Hepatocyte (in vitro differentiated cells): ENCODE data around the gene PPP2R3C. TPM values are rescaled to one million over a fixed set of nuclear protein-coding genes. Genes with fewer than 3 reads are reported as not detected.
"Not testable (repeated sequence)": the region's sequence is repeated elsewhere in the genome, so short reads cannot be mapped to it uniquely, and the experiment has no call there.

Experiments used
- DNase-seq: peaks from one replicate; pipeline ENCODE4 v3.0.0-alpha.2; 2016; ENCODE audit warnings: low spot score
- H2AFZ ChIP-seq: fragments of 200-600 bp; sonication (generic); 2 replicates; pipeline ENCODE4 v1.6.0; 2016; ENCODE audit warnings: antibody characterized with exemption, mild to moderate bottlenecking
- H3K27ac ChIP-seq: fragments of 200-600 bp; sonication (generic); 2 replicates; pipeline ENCODE4 v1.5.1; 2016; ENCODE audit warnings: mild to moderate bottlenecking
- H3K27me3 ChIP-seq: fragments of 200-600 bp; sonication (generic); 2 replicates; pipeline ENCODE4 v1.6.1; 2016
- H3K36me3 ChIP-seq: fragments of 200-600 bp; sonication (generic); replicated peaks from 2 replicates; pipeline ENCODE4 v1.5.1; 2016; ENCODE audit warnings: low read depth; ENCODE audit not compliant: insufficient read depth
- H3K4me1 ChIP-seq: fragments of 200-600 bp; sonication (generic); 2 replicates; pipeline ENCODE4 v1.5.1; 2016; ENCODE audit warnings: mild to moderate bottlenecking, moderate library complexity; ENCODE audit not compliant: insufficient read depth
- H3K4me2 ChIP-seq: fragments of 200-600 bp; sonication (generic); 2 replicates; pipeline ENCODE4 v1.6.0; 2016
- H3K4me3 ChIP-seq: fragments of 200-600 bp; sonication (generic); 2 replicates; pipeline ENCODE4 v1.5.1; 2016; ENCODE audit warnings: mild to moderate bottlenecking
- H3K79me2 ChIP-seq: fragments of 200-600 bp; sonication (generic); 2 replicates; pipeline ENCODE4 v1.6.0; 2017; ENCODE audit warnings: mild to moderate bottlenecking
- H3K9me2 ChIP-seq: fragments of 200-600 bp; sonication (generic); replicated peaks from 2 replicates; pipeline ENCODE4 v1.6.0; 2017; ENCODE audit warnings: mild to moderate bottlenecking; ENCODE audit not compliant: insufficient read depth
- H3K9me3 ChIP-seq: fragments of 200-600 bp; sonication (generic); 2 replicates; pipeline ENCODE4 v1.5.1; 2016; ENCODE audit warnings: low read depth, mild to moderate bottlenecking
- H4K20me1 ChIP-seq: fragments of 200-600 bp; sonication (generic); 2 replicates; pipeline ENCODE4 v1.6.0; 2016; ENCODE audit warnings: mild to moderate bottlenecking; ENCODE audit not compliant: insufficient read depth, poor library complexity, severe bottlenecking
- CTCF ChIP-seq: fragments of 200-600 bp; sonication (generic); IDR thresholded peaks from 2 replicates; pipeline ENCODE4 v1.5.1; 2016; ENCODE audit warnings: antibody characterized with exemption, mild to moderate bottlenecking; ENCODE audit not compliant: poor library complexity
- EZH2 ChIP-seq: fragments of 200-600 bp; sonication (generic); IDR thresholded peaks from 2 replicates; pipeline ENCODE4 v1.6.1; 2016; ENCODE audit warnings: antibody characterized with exemption, mild to moderate bottlenecking, borderline replicate concordance
- EZH2phosphoT487 ChIP-seq: fragments of 200-600 bp; sonication (generic); IDR thresholded peaks from one replicate; pipeline ENCODE4 v1.6.1; 2018; ENCODE audit warnings: antibody characterized with exemption, mild to moderate bottlenecking, low read depth, moderate library complexity; ENCODE audit not compliant: unreplicated experiment, severe bottlenecking
- WGBS: methylation state at CpG from one replicate; pipeline ENCODE4 v1.1.6; 2016; ENCODE audit warnings: low lambda C conversion rate; ENCODE audit errors: missing lambda C conversion rate; 5-methylcytosine and 5-hydroxymethylcytosine counted together
- polyA plus RNA-seq: library from polyadenylated mRNA; unstranded; fragments of >200 nt; fragmentation: Nextera tagmentation; extraction: Ambion mirVana; gene quantifications from 2 replicates; pipeline ENCODE4 v1.2.1, GENCODE V29; 2016
- total RNA-seq: library from RNA; depleted of rRNA; stranded (reverse); fragments of >200 nt; gene quantifications from 2 replicates; pipeline ENCODE4 v1.2.3, GENCODE V29; 2014

PPP2R3C gene
- total and polyA plus RNA-seq, 2 experiments from 2014 or later, result 36.1 to 38.5 TPM

- Histone ChIP-seq H4K20me1 (no peaks in the 10 kb centered on the region), H3K36me3 (no peaks in the 10 kb centered on the region), H2AFZ (peak overlapping the region; percentile 42), H3K4me1 (peaks cover 21% of the 10 kb centered on the region), H3K9me2 (no peaks in the 10 kb centered on the region), H3K4me2 (peak overlapping the region; percentile 69), H3K27me3 (no peaks in the 10 kb centered on the region), H3K9me3 (no peaks in the 10 kb centered on the region), H3K4me3 (peak overlapping the region; percentile 35), H3K79me2 (peaks cover 40% of the 10 kb centered on the region), H3K27ac (peak overlapping the region; percentile 97)
- TF ChIP-seq EZH2 (no peak), CTCF (no peak), EZH2phosphoT487 (no peak)
- DNase-seq, result no peak
- 0% methylated on average over 6 of the region's 6 CpGs for WGBS
Observed at GRCh38 chr14:35045798-35046047, 76.1 kb downstream of the PPP2R3C start.

GRCh38 chr14:35044939-35045797, 76.6 kb downstream of the PPP2R3C start:
- Histone ChIP-seq H2AFZ (peak overlapping the region; percentile 42), H3K27me3 (no peaks in the 10 kb centered on the region), H3K4me2 (peak overlapping the region; percentile 69), H3K27ac (peak overlapping the region; percentile 97), H3K79me2 (peaks cover 37% of the 10 kb centered on the region), H3K9me3 (no peaks in the 10 kb centered on the region), H3K4me3 (peak overlapping the region; percentile 35), H3K9me2 (no peaks in the 10 kb centered on the region), H4K20me1 (no peaks in the 10 kb centered on the region), H3K4me1 (peaks cover 16% of the 10 kb centered on the region), H3K36me3 (no peaks in the 10 kb centered on the region)
- peak; percentile 49 for DNase-seq
- WGBS, result 35% methylated on average over 8 of the region's 8 CpGs
- TF ChIP-seq EZH2phosphoT487 (no peak), CTCF (no peak), EZH2 (no peak)

- Histone ChIP-seq H3K4me1 (peaks cover 15% of the 10 kb centered on the region), H3K36me3 (no peaks in the 10 kb centered on the region), H3K27ac (no peak overlapping the region), H2AFZ (no peak overlapping the region), H4K20me1 (no peaks in the 10 kb centered on the region), H3K27me3 (no peaks in the 10 kb centered on the region), H3K4me2 (no peak overlapping the region), H3K9me3 (no peaks in the 10 kb centered on the region), H3K79me2 (peaks cover 16% of the 10 kb centered on the region), H3K4me3 (no peak overlapping the region), H3K9me2 (no peaks in the 10 kb centered on the region)
- TF ChIP-seq EZH2phosphoT487 (no peak), CTCF (no peak), EZH2 (no peak)
- DNase-seq, result no peak
- WGBS, result 95% methylated on average over 2 of the region's 2 CpGs
Observed at GRCh38 chr14:35043046-35043445, 78.7 kb downstream of the PPP2R3C start.

- no peak overlapping the region for H3K4me2 ChIP-seq
- DNase-seq, result no peak
- no peaks in the 10 kb centered on the region for H3K9me3 ChIP-seq
- peaks cover 12% of the 10 kb centered on the region for H3K79me2 ChIP-seq
- H3K4me1 ChIP-seq, result peaks cover 10% of the 10 kb centered on the region
- no peaks in the 10 kb centered on the region for H3K36me3 ChIP-seq
- H3K27me3 ChIP-seq, result no peaks in the 10 kb centered on the region
- no peak overlapping the region for H3K27ac ChIP-seq
- no peak overlapping the region for H3K4me3 ChIP-seq
- TF ChIP-seq CTCF (no peak), EZH2 (no peak), EZH2phosphoT487 (no peak)
- no peaks in the 10 kb centered on the region for H4K20me1 ChIP-seq
- no peak overlapping the region for H2AFZ ChIP-seq
- 86% methylated on average over 3 of the region's 3 CpGs for WGBS
- no peaks in the 10 kb centered on the region for H3K9me2 ChIP-seq
Observed at GRCh38 chr14:35042632-35043031, 79.2 kb downstream of the PPP2R3C start.

- not testable (repeated sequence) for H3K4me1 ChIP-seq
Observed at GRCh38 chr14:35038312-35038711, 83.5 kb downstream of the PPP2R3C start.

More at GRCh38 chr14:35038312-35038711, 83.5 kb downstream of the PPP2R3C start:
- not testable (repeated sequence) for H3K9me3 ChIP-seq, H3K4me2 ChIP-seq, H3K9me2 ChIP-seq, DNase-seq, H3K36me3 ChIP-seq, H4K20me1 ChIP-seq, H3K4me3 ChIP-seq, H3K79me2 ChIP-seq, H2AFZ ChIP-seq, H3K27me3 ChIP-seq, H3K27ac ChIP-seq
- WGBS, result 80% methylated on average over 1 of the region's 17 CpGs
